Mesendoderm (in vitro differentiated cells): ENCODE measurements around the gene DRD2.

Experiments used
- DNase-seq: peaks from one replicate; pipeline ENCODE4 v3.0.0; 2013
- H2AK5ac ChIP-seq: 2 replicates; pipeline ENCODE4 v1.6.1; 2013; ENCODE audit warnings: low read length, inconsistent platforms
- H2BK120ac ChIP-seq: 2 replicates; pipeline ENCODE4 v1.6.1; 2013; ENCODE audit warnings: low read depth, mild to moderate bottlenecking, low read length, moderate library complexity, mixed read lengths
- H2BK15ac ChIP-seq: replicated peaks from 2 replicates; pipeline ENCODE4 v1.6.1; 2013; ENCODE audit warnings: low read depth, mild to moderate bottlenecking, moderate library complexity
- H2BK5ac ChIP-seq: 2 replicates; pipeline ENCODE4 v1.6.1; 2013; ENCODE audit warnings: low read length, inconsistent platforms
- H3K18ac ChIP-seq: 2 replicates; pipeline ENCODE4 v1.6.1; 2013; ENCODE audit warnings: mild to moderate bottlenecking, low read length, mixed read lengths
- H3K23ac ChIP-seq: one replicate; pipeline ENCODE4 v1.6.1; 2013; ENCODE audit warnings: low read length
- H3K27ac ChIP-seq: 2 replicates; pipeline ENCODE4 v1.5.1; 2013; ENCODE audit warnings: low read depth, mild to moderate bottlenecking, inconsistent platforms, low read length, moderate library complexity
- H3K27me3 ChIP-seq: 2 replicates; pipeline ENCODE4 v1.6.1; 2013; ENCODE audit warnings: low read length, control low read depth, mild to moderate bottlenecking, inconsistent platforms; ENCODE audit not compliant: insufficient read depth, poor library complexity
- H3K36me3 ChIP-seq: 2 replicates; pipeline ENCODE4 v1.6.1; 2013; ENCODE audit warnings: low read length, inconsistent platforms; ENCODE audit not compliant: control insufficient read depth, insufficient read depth
- H3K4ac ChIP-seq: one replicate; pipeline ENCODE4 v1.6.1; 2013; ENCODE audit warnings: low read depth, mild to moderate bottlenecking, low read length, moderate library complexity
- H3K4me1 ChIP-seq: 2 replicates; pipeline ENCODE4 v1.6.1; 2013; ENCODE audit warnings: low read depth, low read length, inconsistent platforms; ENCODE audit not compliant: control insufficient read depth
- H3K4me2 ChIP-seq: 2 replicates; pipeline ENCODE4 v1.6.1; 2013; ENCODE audit warnings: low read length
- H3K4me3 ChIP-seq: 2 replicates; pipeline ENCODE4 v1.5.1; 2013; ENCODE audit warnings: mild to moderate bottlenecking, low read length
- H3K56ac ChIP-seq: one replicate; pipeline ENCODE4 v1.6.1; 2013; ENCODE audit warnings: low read length
- H3K79me1 ChIP-seq: 2 replicates; pipeline ENCODE4 v1.6.1; 2013; ENCODE audit warnings: low read length, inconsistent platforms
- H3K79me2 ChIP-seq: 2 replicates; pipeline ENCODE4 v1.6.1; 2013; ENCODE audit warnings: mild to moderate bottlenecking, low read length; ENCODE audit not compliant: control insufficient read depth, insufficient read depth
- H3K9ac ChIP-seq: 2 replicates; pipeline ENCODE4 v1.6.1; 2013; ENCODE audit warnings: low read length, inconsistent platforms
- H4K5ac ChIP-seq: one replicate; pipeline ENCODE4 v1.6.1; 2013; ENCODE audit warnings: low read length
- H4K8ac ChIP-seq: one replicate; pipeline ENCODE4 v1.6.1; 2013; ENCODE audit warnings: low read depth, mild to moderate bottlenecking, control low read depth, low read length, moderate library complexity
- WGBS: extraction: QIAGEN DNeasy Blood & Tissue Kit; methylation state at CpG from one replicate; pipeline ENCODE4 v1.1.7; 2013; ENCODE audit warnings: low lambda C conversion rate, missing lambda C conversion rate; ENCODE audit not compliant: insufficient coverage; ENCODE audit errors: extremely low coverage; 5-methylcytosine and 5-hydroxymethylcytosine counted together

Gene DRD2

DNA sequence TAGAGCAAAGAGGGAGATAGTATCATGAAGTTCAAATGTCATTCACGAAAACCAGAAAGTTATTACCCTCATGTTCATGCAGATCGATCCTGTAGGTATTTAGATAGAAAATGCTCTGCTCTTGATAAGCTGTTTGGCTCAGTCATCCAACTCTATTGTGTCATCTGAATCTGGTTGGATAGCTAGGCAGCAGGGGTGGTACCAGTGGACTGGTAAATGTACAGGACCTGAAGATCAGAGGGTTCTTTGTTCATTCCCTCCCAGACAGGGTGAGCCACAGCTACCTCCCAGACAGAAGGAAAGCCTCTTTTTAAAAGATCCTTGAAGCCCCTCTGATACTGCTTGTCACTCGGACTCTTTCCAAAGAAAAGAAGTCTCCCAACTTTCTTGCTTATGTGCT, 29.8 kb upstream of the DRD2 start:
- H2BK5ac ChIP-seq: no peak overlapping the region
- no peaks in the 10 kb centered on the region for H3K36me3 ChIP-seq
- H3K4me3 ChIP-seq: no peak overlapping the region
- H2AK5ac ChIP-seq: no peak overlapping the region
- H4K8ac ChIP-seq: no peak overlapping the region
- no peaks in the 10 kb centered on the region for H3K27me3 ChIP-seq
- H3K27ac ChIP-seq: no peak overlapping the region
- no peak overlapping the region for H3K23ac ChIP-seq
- H2BK120ac ChIP-seq: no peak overlapping the region
- DNase-seq: no peak
- no peak overlapping the region for H4K5ac ChIP-seq
- H3K79me1 ChIP-seq: no peaks in the 10 kb centered on the region
- H3K4me2 ChIP-seq: no peak overlapping the region
- no peak overlapping the region for H3K56ac ChIP-seq
- no peaks in the 10 kb centered on the region for H3K79me2 ChIP-seq
- H3K4me1 ChIP-seq: peaks cover 2% of the 10 kb centered on the region
- WGBS: no CpG with 5 or more reads among the region's 3 CpGs
- H3K4ac ChIP-seq: no peak overlapping the region
- no peak overlapping the region for H3K18ac ChIP-seq
- no peak overlapping the region for H3K9ac ChIP-seq
- H2BK15ac ChIP-seq: no peak overlapping the region

- Histone ChIP-seq H3K27ac (no peak overlapping the region), H3K79me1 (no peaks in the 10 kb centered on the region), H3K9ac (no peak overlapping the region), H2AK5ac (no peak overlapping the region), H3K4me2 (no peak overlapping the region), H3K4ac (no peak overlapping the region), H3K18ac (no peak overlapping the region), H3K36me3 (no peaks in the 10 kb centered on the region), H2BK15ac (no peak overlapping the region), H2BK120ac (no peak overlapping the region), H3K23ac (no peak overlapping the region), H3K79me2 (no peaks in the 10 kb centered on the region), H3K27me3 (no peaks in the 10 kb centered on the region), H4K8ac (no peak overlapping the region), H3K56ac (no peak overlapping the region), H3K4me3 (no peak overlapping the region), H2BK5ac (no peak overlapping the region), H3K4me1 (peaks cover 2% of the 10 kb centered on the region), H4K5ac (no peak overlapping the region)
- no peak for DNase-seq
- no CpG with 5 or more reads among the region's 4 CpGs for WGBS
These were observed 29.4 kb upstream of the DRD2 start for GRCh38 chr11:113504586-113504985.

DNA sequence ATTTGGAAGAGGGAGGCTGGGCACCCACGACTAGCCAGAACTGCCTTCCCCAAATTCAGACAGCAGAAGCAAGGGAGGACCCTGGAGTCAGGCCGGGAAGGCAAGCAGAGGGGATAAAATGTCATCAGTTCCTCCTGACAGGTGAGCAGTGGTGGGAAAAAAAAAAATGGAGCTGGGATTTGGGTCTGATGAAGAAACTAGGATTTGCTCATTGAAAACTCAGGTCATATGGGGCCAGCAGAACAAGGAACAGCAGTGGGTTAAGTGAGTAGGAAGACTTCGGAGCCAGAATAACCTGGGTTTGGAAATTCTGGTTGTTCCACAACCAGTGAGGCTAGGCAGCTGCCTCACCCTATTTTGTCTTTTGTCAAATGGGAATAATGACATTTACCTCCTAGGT, 28.9 kb upstream of the DRD2 start:
- Histone ChIP-seq H3K56ac (no peak overlapping the region), H3K18ac (no peak overlapping the region), H2BK120ac (no peak overlapping the region), H3K4ac (no peak overlapping the region), H3K4me1 (peaks cover 2% of the 10 kb centered on the region), H3K4me2 (no peak overlapping the region), H3K79me1 (no peaks in the 10 kb centered on the region), H3K36me3 (no peaks in the 10 kb centered on the region), H3K4me3 (no peak overlapping the region), H2BK15ac (no peak overlapping the region), H3K79me2 (no peaks in the 10 kb centered on the region), H3K27me3 (no peaks in the 10 kb centered on the region), H2BK5ac (no peak overlapping the region), H2AK5ac (no peak overlapping the region), H3K27ac (no peak overlapping the region), H4K8ac (no peak overlapping the region), H4K5ac (no peak overlapping the region), H3K9ac (no peak overlapping the region), H3K23ac (no peak overlapping the region)
- no peak for DNase-seq
- WGBS: no CpG with 5 or more reads among the region's 3 CpGs

- Histone ChIP-seq H3K36me3 (no peaks in the 10 kb centered on the region), H3K79me1 (no peaks in the 10 kb centered on the region), H4K8ac (no peak overlapping the region), H3K9ac (no peak overlapping the region), H3K18ac (no peak overlapping the region), H2AK5ac (no peak overlapping the region), H3K23ac (no peak overlapping the region), H3K27me3 (no peaks in the 10 kb centered on the region), H3K4me1 (no peaks in the 10 kb centered on the region), H2BK120ac (no peak overlapping the region), H3K4ac (no peak overlapping the region), H3K4me3 (no peak overlapping the region), H3K56ac (no peak overlapping the region), H2BK15ac (no peak overlapping the region), H3K27ac (no peak overlapping the region), H3K79me2 (no peaks in the 10 kb centered on the region), H4K5ac (no peak overlapping the region), H3K4me2 (no peak overlapping the region), H2BK5ac (no peak overlapping the region)
- DNase-seq: no peak
- WGBS: no CpG with 5 or more reads among the region's 4 CpGs
These were observed 22.1 kb upstream of the DRD2 start for GRCh38 chr11:113497066-113497910.

- Histone ChIP-seq H3K23ac (no peak overlapping the region), H3K9ac (no peak overlapping the region), H3K4me2 (no peak overlapping the region), H4K8ac (no peak overlapping the region), H3K56ac (no peak overlapping the region), H3K4me3 (no peak overlapping the region), H3K36me3 (no peaks in the 10 kb centered on the region), H3K79me1 (no peaks in the 10 kb centered on the region), H3K79me2 (no peaks in the 10 kb centered on the region), H3K4ac (no peak overlapping the region), H4K5ac (no peak overlapping the region), H2BK5ac (no peak overlapping the region), H2AK5ac (no peak overlapping the region), H2BK120ac (no peak overlapping the region), H3K27me3 (no peaks in the 10 kb centered on the region), H3K18ac (no peak overlapping the region), H2BK15ac (no peak overlapping the region), H3K27ac (no peak overlapping the region), H3K4me1 (no peaks in the 10 kb centered on the region)
- WGBS: no CpG with 5 or more reads among the region's 3 CpGs
- DNase-seq: no peak
These were observed 20.9 kb upstream of the DRD2 start for GRCh38 chr11:113496026-113496651.
